Ishikawa (cell line): ENCODE measurements around the gene XKR3.

Experiments
- CEBPB ChIP-seq: IDR thresholded peaks from 2 replicates; pipeline ENCODE4 v1.6.1; 2012
- EGR1 ChIP-seq: IDR thresholded peaks from 2 replicates; pipeline ENCODE4 v1.6.1; 2012
- EP300 ChIP-seq: IDR thresholded peaks from 2 replicates; pipeline ENCODE4 v1.6.1; 2012; ENCODE audit warnings: borderline replicate concordance
- NFIC ChIP-seq: IDR thresholded peaks from 2 replicates; pipeline ENCODE4 v1.6.1; 2012
- RAD21 ChIP-seq: IDR thresholded peaks from 2 replicates; pipeline ENCODE4 v1.6.1; 2012; ENCODE audit warnings: low read depth
- REST ChIP-seq: IDR thresholded peaks from 2 replicates; pipeline ENCODE4 v1.6.1; 2012; ENCODE audit warnings: low read depth, mild to moderate bottlenecking
- TAF1 ChIP-seq: IDR thresholded peaks from 2 replicates; pipeline ENCODE4 v1.6.1; 2012; ENCODE audit warnings: low read depth, mild to moderate bottlenecking
- TEAD4 ChIP-seq: IDR thresholded peaks from 2 replicates; pipeline ENCODE4 v1.6.1; 2012
- TF ChIP-seq, protein P1 (sequence below): IDR thresholded peaks from 2 replicates; pipeline ENCODE4 v1.6.1; 2012

DNA sequence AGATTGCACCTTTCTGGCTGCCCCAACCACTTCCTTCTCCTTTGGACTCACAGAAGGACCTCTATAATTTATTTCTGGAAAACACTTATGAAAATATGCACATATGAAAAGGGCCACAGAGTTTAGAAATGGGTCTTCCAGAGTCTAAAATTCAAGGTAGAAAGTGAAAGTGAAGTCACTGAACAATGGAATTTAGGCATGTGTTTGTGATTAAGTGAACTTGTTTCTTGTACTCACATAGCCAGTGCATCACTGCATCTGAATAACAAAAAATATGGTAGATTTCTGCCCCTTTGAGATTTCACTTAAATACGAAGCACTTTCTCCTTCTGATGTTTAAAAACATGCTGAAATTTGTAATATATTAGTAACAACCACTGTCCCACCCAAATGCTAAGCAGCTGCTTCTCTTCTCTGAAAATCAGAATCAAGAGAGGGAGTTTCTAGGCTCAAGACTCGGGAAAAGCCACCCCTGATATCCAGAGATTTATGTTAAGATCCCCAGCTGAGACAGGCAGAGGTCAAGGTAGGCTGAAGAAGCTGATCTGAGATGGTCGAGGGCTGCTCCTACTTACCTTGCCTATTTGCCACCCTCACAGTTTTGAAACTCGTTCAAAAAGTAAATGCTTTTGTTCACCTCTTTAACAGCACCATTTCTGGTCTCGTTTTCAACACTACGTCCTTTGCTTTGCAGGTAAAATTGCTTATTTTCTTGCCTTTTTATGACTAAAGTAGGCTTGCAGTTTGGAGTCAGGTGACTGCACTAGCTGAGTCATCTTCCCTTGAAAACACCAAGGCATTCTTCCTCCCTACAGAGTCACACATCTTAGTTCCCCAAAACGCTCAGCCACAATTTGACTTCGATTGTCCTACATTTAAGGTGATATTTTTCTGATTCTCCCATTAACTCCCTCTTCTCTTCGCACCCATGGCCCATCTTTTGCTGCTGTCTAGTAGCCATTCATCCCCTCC, at the start of gene XKR3:
- TF ChIP-seq EP300 = no peak
- no peak for TF ChIP-seq TAF1
- TF ChIP-seq REST = no peak
- no peak for TF ChIP-seq CEBPB
- TF ChIP-seq, protein P1, sequence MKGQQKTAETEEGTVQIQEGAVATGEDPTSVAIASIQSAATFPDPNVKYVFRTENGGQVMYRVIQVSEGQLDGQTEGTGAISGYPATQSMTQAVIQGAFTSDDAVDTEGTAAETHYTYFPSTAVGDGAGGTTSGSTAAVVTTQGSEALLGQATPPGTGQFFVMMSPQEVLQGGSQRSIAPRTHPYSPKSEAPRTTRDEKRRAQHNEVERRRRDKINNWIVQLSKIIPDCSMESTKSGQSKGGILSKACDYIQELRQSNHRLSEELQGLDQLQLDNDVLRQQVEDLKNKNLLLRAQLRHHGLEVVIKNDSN = no peak
- no peak for TF ChIP-seq RAD21
- no peak for TF ChIP-seq TEAD4
- TF ChIP-seq NFIC = no peak
- TF ChIP-seq EGR1 = no peak
